Right atrium auricular region (tissue), 2 donors: ENCODE results near the gene MYO15A. TPM values are rescaled to one million over a fixed set of nuclear protein-coding genes. Genes with fewer than 3 reads are reported as not detected.

Experiments
- DNase-seq: peaks from one replicate; pipeline ENCODE4 v3.0.0-alpha.2; 2019; ENCODE audit warnings: low spot score
- H3K27ac ChIP-seq, 2 donors: fragments of 200-600 bp; sonication (generic); 1 replicate in 1 of 2; 2 replicates in 1 of 2; pipeline ENCODE4 v1.5.1; 2016 to 2019
- H3K27me3 ChIP-seq, 2 donors: fragments of 200-600 bp; sonication (generic); one replicate each; pipeline versions ENCODE4 v1.5.1 to v1.6.0; 2017 to 2019
- H3K36me3 ChIP-seq: fragments of 200-600 bp; sonication (generic); one replicate; pipeline ENCODE4 v1.5.1; 2016
- H3K4me1 ChIP-seq, 2 donors: fragments of 200-600 bp; sonication (generic); one replicate each; pipeline versions ENCODE4 v1.5.1 to v1.6.0; 2017 to 2019
- H3K4me3 ChIP-seq, 2 donors: fragments of 200-600 bp; sonication (generic); 1 replicate in 1 of 2; 2 replicates in 1 of 2; pipeline ENCODE4 v1.5.1; 2017 to 2019; ENCODE audit warnings: mild to moderate bottlenecking in 1 of 2, moderate library complexity in 1 of 2
- H3K9me3 ChIP-seq, 2 donors: fragments of 200-600 bp; sonication (generic); one replicate each; pipeline ENCODE4 v1.5.1; 2019
- total RNA-seq, 2 donors: library from RNA; depleted of rRNA; stranded (reverse); fragments of >200 nt; gene quantifications; one replicate each; pipeline ENCODE4 v1.1.0, GENCODE V29; 2016
- TF ChIP-seq, protein P1 (sequence below), 2 donors: fragments of 200-600 bp; sonication (generic); IDR thresholded peaks; one replicate each; pipeline ENCODE4 v1.5.1; 2019; ENCODE audit warnings: antibody characterized with exemption in 2 of 2

MYO15A gene
- total RNA-seq, 2 donors from 2014 or later: 0.20 TPM; not detected in 1

DNA sequence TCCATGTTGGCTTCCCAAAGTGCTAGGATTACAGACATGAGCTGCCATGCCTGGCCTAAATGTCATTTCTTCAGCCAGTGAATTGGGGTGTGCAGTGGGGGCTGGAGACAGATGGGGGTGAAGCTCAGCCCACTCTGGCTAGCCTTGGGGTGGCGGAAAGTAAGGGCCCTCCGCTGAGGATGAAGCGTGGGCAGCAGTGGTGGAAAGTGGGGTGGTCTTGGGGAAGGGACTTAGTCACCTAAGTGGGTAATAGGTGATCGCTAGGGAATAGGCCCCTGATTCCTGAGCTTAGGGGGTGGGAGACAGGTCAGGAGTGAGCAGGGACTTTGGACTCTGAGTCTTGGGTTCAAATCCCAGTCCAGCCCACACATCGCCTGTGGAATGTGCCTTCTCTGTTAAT lies 119.1 kb downstream of the MYO15A start:
- Histone ChIP-seq H3K27ac (no peak overlapping the region), H3K36me3 (no peaks in the 10 kb centered on the region), H3K4me1 (peaks cover 0 to 22% of the 10 kb centered on the region in 2 donors), H3K9me3 (no peaks in the 10 kb centered on the region), H3K27me3 (no peaks in the 10 kb centered on the region), H3K4me3 (no peak overlapping the region)
- TF ChIP-seq, protein P1, sequence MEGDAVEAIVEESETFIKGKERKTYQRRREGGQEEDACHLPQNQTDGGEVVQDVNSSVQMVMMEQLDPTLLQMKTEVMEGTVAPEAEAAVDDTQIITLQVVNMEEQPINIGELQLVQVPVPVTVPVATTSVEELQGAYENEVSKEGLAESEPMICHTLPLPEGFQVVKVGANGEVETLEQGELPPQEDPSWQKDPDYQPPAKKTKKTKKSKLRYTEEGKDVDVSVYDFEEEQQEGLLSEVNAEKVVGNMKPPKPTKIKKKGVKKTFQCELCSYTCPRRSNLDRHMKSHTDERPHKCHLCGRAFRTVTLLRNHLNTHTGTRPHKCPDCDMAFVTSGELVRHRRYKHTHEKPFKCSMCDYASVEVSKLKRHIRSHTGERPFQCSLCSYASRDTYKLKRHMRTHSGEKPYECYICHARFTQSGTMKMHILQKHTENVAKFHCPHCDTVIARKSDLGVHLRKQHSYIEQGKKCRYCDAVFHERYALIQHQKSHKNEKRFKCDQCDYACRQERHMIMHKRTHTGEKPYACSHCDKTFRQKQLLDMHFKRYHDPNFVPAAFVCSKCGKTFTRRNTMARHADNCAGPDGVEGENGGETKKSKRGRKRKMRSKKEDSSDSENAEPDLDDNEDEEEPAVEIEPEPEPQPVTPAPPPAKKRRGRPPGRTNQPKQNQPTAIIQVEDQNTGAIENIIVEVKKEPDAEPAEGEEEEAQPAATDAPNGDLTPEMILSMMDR (IDR thresholded peaks at IDR 0.05): no peak
- no peak for DNase-seq

GRCh38 chr17:18228176-18228682 lies 119.7 kb downstream of the MYO15A start:
- Histone ChIP-seq H3K27ac (no peak overlapping the region), H3K9me3 (no peaks in the 10 kb centered on the region), H3K36me3 (no peaks in the 10 kb centered on the region), H3K4me3 (no peak overlapping the region), H3K4me1 (peaks cover 0 to 22% of the 10 kb centered on the region in 2 donors), H3K27me3 (no peaks in the 10 kb centered on the region)
- TF ChIP-seq, protein P1 (IDR thresholded peaks at IDR 0.05): no peak
- no peak for DNase-seq

- no peaks in the 10 kb centered on the region for H3K9me3 ChIP-seq
- no peaks in the 10 kb centered on the region for H3K27me3 ChIP-seq
- no peak for DNase-seq
- TF ChIP-seq, protein P1 (IDR thresholded peaks at IDR 0.05): no peak
- H3K36me3 ChIP-seq: peaks cover 7% of the 10 kb centered on the region
- peaks cover 0 to 19% of the 10 kb centered on the region in 2 donors for H3K4me1 ChIP-seq
- no peak overlapping the region for H3K4me3 ChIP-seq
- H3K27ac ChIP-seq: no peak overlapping the region
Observed at GRCh38 chr17:18229254-18229653, 120.7 kb downstream of the MYO15A start.

Other genes starting within 250 kb of the MYO15A start
- gene TOM1L2, start 136.4 kb upstream of the MYO15A start, total RNA-seq: 100 to 1,000 TPM; 186 to 347 TPM
- gene DRC3, start 135.9 kb upstream of the MYO15A start, total RNA-seq: 1 to 10 TPM in 1 of 2 donors, under 1 TPM in 1; 0.94 to 1.7 TPM
- 10 to 100 TPM; 11.1 to 47.0 TPM for gene ATPAF2, start 69.6 kb upstream of the MYO15A start, total RNA-seq
- 10 to 100 TPM; 14.0 to 22.1 TPM for gene GID4, start 69.3 kb upstream of the MYO15A start, total RNA-seq
- gene DRG2, start 20.8 kb upstream of the MYO15A start, total RNA-seq: 10 to 100 TPM; 18.2 to 27.7 TPM
- 100 to 1,000 TPM; 177 to 193 TPM for gene ALKBH5, start 75.1 kb downstream of the MYO15A start, total RNA-seq
- 10 to 100 TPM; 12.6 to 16.7 TPM for gene LLGL1, start 116.9 kb downstream of the MYO15A start, total RNA-seq
- 100 to 1,000 TPM; 232 to 306 TPM for gene FLII, start 150.0 kb downstream of the MYO15A start, total RNA-seq
- 10 to 100 TPM; 14.1 to 20.2 TPM for gene MIEF2, start 151.9 kb downstream of the MYO15A start, total RNA-seq
- gene TOP3A, start 206.2 kb downstream of the MYO15A start, total RNA-seq: 10 to 100 TPM; 12.6 to 18.8 TPM
- 10 to 100 TPM; 11.1 to 11.4 TPM for gene SMCR8, start 206.5 kb downstream of the MYO15A start, total RNA-seq